ENCODE measurements around the gene PCDHGB7.
"Not testable (repeated sequence)": the region's sequence is repeated elsewhere in the genome, so short reads cannot be mapped to it uniquely, and the experiment has no call there.

Gene PCDHGB7

DNA sequence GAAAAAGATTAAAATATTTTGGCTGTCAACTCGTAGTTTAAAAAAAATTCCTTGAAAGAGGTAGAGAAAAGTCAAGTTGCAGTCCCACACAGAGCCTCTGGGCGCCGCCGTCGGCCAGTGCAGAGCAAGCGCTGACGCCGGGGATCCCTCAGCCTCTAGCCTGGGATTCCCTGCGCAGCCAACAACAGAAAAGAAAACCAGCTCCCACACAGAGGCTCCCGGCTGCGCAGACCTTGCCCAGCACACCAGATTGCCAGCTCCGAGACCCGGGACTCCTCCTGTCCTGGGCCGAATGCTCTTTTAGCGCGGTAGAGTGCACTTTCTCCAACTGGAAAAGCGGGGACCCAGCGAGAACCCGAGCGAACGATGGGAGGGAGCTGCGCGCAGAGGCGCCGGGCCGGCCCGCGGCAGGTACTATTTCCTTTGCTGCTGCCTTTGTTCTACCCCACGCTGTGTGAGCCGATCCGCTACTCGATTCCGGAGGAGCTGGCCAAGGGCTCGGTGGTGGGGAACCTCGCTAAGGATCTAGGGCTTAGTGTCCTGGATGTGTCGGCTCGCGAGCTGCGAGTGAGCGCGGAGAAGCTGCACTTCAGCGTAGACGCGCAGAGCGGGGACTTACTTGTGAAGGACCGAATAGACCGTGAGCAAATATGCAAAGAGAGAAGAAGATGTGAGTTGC lies at the start of gene PCDHGB7:
PCDHGB7 (plus strand) TSS at position 184 of the 679 bp plus-strand sequence; CDS start at position 367, 183 bp downstream.
- DNase-seq (ENCODE audit: low read depth in 2 of 2), result peak; percentile 61 to 65

DNA sequence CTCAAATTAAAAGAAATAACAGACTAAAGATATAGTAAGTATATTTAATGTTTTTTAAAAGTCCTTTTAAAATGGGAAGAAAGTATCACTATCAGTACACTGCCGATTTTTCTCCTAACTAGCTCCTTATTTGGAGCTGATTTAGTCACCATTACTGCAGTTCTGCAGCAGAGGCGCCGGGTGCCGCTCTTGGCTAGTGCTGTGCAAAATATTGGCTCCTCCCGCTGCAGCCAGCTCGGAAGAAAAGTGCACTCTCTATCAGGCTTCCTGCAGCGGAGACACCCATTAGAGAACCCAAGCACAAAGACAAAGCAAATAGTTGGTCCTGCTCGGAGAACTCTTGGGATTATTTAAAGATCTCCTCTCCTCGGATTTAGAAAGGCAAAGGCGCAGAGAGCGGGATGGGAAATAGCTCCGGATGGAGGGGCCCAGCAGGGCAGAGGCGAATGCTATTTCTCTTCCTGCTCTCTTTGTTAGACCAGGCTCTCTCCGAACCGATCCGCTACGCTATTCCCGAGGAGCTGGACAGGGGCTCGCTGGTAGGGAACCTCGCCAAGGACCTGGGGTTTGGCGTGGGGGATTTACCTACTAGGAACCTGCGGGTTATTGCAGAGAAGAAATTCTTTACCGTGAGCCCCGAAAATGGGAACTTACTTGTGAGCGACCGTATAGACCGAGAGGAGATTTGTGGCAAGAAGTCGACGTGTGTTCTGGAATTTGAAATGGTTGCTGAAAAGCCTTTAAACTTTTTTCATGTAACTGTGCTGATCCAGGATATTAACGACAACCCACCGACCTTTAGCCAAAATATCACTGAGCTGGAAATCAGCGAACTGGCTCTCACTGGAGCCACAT lies 47.3 kb upstream of the PCDHGB7 start, which contains the start of gene PCDHGB3:
PCDHGB3 (plus strand) TSS at position 249 of the 855 bp plus-strand sequence; CDS start at position 402, 153 bp downstream.
- peak in 1 of 2 experiments; percentile 42 for DNase-seq (ENCODE audit: low read depth in 2 of 2)

DNA sequence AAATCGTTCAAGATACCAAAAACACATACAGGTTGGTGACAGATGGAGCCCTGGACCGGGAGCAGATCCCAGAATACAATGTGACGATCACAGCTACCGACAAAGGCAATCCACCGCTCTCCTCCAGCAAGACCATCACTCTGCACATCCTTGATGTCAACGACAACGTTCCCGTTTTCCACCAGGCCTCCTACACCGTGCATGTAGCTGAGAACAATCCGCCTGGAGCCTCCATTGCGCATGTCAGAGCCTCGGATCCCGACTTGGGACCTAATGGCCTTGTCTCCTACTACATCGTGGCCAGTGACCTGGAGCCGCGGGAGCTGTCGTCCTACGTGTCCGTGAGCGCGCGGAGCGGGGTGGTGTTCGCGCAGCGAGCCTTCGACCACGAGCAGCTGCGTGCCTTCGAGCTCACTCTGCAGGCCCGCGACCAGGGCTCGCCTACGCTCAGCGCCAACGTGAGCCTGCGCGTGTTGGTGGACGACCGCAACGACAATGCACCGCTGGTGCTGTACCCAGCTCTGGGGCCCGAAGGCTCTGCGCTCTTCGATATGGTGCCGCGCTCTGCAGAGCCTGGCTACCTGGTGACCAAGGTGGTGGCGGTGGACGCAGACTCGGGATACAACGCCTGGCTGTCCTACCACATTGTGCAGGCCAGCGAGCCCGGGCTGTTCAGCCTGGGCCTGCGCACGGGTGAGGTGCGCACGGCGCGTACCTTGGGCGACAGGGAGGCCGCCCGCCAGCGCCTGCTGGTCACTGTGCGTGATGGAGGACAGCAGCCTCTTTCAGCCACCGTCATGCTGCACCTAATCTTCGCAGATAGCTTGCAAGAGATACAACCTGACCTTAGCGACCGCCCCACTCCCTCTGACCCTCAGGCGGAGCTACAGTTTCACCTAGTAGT lies 45.7 kb upstream of the PCDHGB7 start:
- no peak for DNase-seq (ENCODE audit: low read depth in 2 of 2)

DNA sequence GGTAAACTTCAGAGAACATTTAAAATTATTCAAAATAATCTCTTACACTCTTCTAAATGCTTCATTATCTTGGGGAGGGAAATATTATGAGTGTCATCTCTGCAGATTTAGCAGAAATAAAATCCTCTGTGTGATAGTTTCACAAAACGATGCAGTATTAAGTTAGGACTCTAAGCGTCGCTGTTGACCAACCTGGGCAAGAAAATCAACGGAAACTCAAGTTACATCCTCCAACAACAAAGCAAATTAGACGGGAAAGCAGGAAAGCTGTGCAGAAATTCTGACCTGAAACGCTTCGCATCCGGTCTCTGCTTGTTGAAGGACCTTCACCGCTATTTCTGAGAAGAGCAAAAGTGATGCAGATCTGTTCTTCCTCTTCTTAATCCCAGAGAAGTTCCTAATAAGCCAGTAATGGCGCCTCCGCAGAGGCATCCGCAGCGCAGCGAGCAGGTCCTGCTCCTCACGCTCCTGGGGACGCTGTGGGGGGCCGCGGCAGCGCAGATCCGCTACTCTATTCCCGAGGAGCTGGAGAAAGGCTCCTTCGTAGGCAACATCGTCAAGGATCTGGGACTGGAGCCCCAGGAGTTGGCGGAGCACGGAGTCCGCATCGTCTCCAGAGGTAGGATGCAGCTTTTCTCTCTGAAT lies 43.7 kb upstream of the PCDHGB7 start, which contains the start of gene PCDHGA6:
PCDHGA6 (plus strand) TSS at position 219 of the 645 bp plus-strand sequence; CDS start at position 412, 193 bp downstream.
- no peak for DNase-seq (ENCODE audit: low read depth in 2 of 2)

DNA sequence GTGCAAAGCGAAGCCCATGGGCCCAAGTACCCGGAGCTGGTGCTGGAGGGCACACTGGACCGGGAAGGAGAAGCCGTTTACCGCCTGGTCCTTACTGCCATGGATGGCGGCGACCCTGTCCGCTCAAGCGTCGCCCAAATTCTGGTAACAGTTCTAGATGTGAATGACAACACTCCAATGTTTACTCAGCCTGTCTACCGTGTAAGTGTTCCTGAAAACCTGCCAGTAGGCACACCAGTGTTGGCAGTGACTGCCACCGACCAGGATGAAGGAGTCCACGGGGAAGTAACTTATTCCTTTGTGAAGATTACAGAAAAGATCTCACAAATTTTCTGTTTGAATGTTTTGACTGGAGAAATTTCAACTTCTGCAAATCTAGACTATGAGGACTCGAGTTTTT lies 42.9 kb upstream of the PCDHGB7 start:
- DNase-seq (ENCODE audit: low read depth in 2 of 2), result no peak

DNA sequence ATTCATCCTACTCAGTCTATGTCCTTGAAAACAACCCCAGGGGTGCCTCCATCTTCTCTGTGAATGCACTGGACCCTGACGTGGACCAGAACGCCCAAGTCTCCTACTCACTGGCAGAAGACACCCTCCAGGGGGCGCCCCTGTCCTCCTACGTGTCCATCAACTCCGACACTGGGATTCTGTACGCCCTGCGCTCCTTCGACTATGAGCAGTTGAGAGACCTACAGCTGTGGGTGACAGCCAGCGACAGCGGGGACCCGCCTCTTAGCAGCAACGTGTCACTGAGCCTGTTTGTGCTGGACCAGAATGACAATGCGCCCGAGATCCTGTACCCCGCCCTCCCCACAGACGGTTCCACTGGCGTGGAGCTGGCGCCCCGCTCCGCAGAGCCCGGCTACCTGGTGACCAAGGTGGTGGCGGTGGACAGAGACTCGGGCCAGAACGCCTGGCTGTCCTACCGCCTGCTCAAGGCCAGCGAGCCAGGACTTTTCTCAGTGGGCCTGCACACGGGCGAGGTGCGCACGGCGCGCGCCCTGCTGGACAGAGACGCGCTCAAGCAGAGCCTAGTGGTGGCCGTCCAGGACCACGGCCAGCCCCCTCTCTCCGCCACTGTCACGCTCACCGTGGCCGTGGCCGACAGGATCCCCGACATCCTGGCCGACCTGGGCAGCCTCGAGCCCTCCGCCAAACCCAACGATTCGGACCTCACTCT lies 41.9 kb upstream of the PCDHGB7 start:
- DNase-seq (ENCODE audit: low read depth in 2 of 2), result not testable (repeated sequence)

DNA sequence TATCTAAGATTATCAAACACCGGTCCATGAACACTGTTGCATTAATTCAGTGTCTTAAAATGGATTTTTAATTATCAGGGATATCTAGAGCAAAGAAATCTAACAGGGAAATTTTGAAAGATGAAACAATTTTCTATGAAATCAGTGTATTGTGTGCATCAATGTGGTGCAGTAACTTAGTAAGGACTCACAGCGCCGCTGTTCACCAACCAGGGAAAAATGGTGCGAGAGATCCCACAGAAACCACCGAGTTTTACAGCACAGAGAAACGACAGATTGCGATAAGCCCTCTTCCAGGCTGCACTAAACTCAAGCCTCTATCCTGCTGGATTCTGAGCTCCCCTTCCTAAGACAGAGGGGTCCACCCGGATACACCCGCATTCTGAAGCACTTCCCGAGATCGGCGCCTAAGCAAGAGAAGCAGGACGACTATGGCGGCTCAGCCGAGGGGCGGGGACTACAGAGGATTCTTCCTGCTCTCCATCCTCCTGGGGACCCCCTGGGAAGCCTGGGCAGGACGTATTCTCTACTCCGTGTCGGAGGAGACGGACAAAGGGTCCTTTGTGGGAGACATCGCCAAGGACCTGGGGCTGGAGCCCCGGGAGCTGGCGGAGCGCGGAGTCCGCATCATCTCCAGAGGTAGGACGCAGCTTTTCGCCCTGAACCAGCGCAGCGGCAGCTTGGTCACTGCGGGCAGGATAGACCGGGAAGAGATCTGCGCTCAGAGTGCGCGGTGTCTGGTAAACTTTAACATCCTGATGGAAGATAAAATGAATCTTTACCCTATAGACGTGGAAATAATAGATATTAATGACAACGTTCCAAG lies 34.8 kb upstream of the PCDHGB7 start, which contains the start of gene PCDHGA7:
PCDHGA7 (plus strand) TSS at position 274 of the 826 bp plus-strand sequence; CDS start at position 432, 158 bp downstream.
- no peak for DNase-seq (ENCODE audit: low read depth in 2 of 2)

DNA sequence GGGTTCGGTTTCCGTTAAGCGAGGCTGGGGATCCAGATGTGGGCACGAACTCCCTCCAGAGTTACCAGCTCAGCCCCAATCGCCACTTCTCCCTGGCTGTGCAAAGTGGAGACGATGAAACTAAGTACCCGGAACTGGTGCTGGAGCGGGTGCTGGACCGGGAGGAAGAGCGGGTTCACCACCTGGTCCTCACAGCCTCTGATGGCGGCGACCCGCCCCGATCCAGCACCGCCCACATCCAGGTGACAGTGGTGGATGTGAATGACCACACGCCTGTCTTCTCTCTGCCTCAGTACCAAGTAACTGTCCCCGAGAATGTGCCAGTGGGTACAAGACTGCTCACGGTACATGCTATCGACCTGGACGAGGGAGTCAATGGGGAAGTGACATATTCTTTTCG lies 34.1 kb upstream of the PCDHGB7 start:
- no peak for DNase-seq (ENCODE audit: low read depth in 2 of 2)

DNA sequence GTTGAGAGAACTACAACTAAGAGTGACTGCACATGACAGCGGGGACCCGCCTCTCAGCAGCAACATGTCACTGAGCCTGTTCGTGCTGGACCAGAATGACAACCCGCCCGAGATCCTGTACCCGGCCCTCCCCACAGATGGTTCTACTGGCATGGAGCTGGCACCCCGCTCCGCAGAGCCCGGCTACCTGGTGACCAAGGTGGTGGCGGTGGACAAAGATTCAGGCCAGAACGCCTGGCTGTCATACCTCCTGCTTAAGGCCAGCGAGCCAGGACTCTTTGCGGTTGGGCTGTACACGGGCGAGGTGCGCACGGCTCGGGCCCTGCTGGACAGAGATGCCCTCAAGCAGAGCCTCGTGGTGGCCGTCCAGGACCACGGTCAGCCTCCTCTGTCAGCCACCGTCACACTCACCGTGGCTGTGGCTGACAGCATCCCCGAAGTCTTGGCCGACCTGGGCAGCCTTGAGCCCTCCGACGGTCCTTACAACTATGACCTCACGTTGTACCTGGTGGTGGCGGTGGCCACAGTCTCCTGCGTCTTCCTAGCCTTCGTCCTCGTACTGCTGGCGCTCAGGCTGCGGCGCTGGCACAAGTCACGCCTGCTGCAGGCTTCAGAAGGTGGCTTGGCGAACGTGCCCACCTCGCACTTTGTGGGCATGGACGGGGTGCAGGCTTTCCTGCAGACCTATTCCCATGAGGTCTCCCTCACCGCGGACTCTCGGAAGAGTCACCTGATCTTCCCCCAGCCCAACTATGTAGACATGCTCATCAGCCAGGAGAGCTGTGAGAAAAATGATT lies 32.8 kb upstream of the PCDHGB7 start:
- DNase-seq (ENCODE audit: low read depth in 2 of 2), result no peak

DNA sequence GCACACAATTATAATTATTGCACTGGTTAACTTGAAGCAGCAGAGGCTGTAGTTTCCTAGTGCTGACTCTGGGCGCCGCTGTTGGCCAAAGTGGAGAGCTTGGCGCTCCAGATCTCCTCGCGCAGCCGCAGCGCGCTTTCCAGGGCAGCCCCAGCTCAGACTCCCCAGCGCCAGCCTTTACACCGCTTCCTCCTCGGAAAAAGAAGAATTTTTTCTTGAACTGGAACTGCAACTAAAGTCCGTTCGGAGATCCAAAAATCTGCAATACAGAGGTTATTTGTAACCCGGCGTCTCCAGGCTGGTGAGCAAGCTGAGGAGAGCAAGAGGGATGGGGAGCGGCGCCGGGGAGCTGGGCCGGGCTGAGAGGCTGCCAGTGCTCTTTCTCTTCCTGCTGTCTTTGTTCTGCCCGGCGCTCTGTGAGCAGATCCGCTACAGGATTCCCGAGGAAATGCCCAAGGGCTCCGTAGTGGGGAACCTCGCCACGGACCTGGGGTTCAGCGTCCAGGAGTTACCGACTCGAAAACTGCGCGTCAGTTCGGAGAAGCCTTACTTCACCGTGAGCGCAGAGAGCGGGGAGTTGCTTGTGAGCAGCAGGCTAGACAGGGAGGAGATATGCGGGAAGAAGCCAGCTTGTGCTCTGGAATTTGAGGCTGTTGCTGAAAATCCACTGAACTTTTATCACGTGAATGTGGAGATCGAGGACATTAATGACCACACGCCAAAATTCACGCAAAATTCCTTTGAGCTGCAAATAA lies 29.7 kb upstream of the PCDHGB7 start, which contains the start of gene PCDHGB4:
PCDHGB4 (plus strand) TSS at position 142 of the 755 bp plus-strand sequence; CDS start at position 329, 187 bp downstream.
- not testable (repeated sequence) for DNase-seq (ENCODE audit: low read depth in 2 of 2)

DNA sequence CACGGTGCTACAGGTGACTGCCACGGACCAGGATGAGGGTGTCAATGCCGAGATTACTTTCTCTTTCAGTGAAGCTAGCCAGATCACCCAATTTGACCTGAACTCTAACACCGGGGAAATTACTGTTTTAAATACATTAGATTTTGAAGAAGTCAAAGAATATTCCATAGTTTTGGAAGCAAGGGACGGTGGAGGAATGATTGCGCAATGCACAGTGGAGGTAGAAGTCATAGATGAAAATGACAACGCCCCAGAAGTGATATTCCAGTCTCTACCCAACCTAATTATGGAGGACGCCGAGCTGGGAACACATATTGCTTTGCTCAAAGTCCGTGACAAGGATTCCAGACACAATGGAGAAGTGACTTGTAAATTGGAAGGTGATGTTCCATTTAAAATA lies 28.8 kb upstream of the PCDHGB7 start:
- no peak for DNase-seq (ENCODE audit: low read depth in 2 of 2)

DNA sequence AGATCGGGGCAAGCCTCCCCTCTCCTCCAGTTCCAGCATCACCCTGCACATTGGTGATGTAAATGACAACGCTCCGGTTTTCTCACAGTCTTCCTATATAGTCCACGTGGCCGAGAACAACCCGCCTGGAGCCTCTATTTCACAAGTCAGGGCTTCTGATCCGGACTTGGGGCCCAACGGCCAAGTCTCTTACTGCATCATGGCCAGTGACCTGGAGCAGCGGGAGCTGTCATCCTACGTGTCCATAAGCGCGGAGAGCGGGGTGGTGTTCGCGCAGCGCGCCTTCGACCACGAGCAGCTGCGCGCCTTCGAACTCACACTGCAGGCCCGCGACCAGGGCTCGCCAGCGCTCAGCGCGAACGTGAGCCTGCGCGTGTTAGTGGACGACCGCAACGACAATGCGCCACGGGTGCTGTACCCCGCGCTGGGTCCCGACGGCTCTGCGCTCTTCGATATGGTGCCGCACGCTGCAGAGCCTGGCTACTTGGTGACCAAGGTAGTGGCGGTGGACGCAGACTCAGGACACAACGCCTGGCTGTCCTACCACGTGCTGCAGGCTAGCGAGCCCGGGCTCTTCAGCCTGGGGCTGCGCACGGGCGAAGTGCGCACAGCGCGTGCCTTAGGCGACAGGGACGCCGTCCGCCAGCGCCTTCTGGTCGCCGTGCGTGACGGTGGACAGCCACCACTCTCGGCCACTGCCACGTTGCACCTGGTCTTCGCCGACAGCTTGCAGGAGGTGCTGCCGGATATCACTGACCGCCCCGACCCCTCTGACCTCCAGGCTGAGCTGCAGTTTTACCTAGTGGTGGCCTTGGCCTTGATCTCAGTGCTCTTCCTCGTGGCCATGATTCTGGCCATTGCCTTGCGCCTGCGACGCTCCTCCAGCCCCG lies 28.1 kb upstream of the PCDHGB7 start:
- DNase-seq (ENCODE audit: low read depth in 2 of 2), result no peak

DNA sequence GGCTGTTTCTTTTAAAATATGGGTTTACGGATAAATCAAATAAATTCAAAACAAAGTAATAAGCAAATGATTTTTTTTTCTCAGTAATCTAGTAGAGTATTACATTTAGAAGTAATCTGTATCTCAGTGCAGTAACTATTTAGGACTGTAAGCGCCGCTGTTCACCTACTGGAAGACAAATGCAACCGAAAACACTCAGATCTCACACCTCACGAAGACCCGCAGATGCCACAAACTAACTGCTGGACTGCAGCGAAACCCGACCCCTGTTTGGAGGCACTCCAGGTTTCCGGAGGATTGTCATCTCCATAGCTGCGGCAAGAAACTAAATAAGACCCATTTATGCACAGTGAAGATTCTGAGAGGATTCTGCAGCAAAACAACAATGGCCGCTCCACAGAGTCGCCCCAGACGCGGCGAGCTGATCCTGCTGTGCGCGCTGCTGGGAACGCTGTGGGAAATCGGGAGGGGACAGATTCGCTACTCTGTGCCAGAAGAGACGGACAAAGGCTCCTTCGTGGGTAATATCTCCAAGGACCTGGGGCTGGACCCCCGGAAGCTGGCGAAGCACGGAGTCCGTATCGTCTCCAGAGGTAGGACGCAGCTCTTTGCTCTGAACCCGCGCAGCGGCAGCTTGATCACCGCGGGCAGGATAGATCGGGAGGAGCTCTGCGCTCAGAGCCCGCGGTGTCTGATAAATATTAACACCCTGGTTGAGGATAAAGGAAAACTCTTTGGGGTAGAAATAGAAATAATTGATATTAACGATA lies 24.9 kb upstream of the PCDHGB7 start, which contains the start of gene PCDHGA8:
PCDHGA8 (plus strand) TSS at position 205 of the 770 bp plus-strand sequence; CDS start at position 386, 181 bp downstream.
- no peak for DNase-seq (ENCODE audit: low read depth in 2 of 2)

DNA sequence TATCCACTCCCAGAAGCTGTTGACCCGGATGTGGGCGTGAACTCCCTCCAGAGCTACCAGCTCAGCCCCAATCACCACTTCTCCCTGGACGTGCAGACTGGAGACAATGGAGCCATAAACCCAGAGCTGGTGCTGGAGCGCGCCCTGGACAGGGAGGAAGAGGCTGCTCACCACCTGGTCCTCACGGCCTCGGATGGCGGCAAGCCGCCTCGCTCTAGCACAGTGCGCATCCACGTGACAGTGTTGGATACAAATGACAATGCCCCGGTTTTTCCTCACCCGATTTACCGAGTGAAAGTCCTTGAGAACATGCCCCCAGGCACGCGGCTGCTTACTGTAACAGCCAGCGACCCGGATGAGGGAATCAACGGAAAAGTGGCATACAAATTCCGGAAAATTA lies 24.2 kb upstream of the PCDHGB7 start:
- no peak for DNase-seq (ENCODE audit: low read depth in 2 of 2)

DNA sequence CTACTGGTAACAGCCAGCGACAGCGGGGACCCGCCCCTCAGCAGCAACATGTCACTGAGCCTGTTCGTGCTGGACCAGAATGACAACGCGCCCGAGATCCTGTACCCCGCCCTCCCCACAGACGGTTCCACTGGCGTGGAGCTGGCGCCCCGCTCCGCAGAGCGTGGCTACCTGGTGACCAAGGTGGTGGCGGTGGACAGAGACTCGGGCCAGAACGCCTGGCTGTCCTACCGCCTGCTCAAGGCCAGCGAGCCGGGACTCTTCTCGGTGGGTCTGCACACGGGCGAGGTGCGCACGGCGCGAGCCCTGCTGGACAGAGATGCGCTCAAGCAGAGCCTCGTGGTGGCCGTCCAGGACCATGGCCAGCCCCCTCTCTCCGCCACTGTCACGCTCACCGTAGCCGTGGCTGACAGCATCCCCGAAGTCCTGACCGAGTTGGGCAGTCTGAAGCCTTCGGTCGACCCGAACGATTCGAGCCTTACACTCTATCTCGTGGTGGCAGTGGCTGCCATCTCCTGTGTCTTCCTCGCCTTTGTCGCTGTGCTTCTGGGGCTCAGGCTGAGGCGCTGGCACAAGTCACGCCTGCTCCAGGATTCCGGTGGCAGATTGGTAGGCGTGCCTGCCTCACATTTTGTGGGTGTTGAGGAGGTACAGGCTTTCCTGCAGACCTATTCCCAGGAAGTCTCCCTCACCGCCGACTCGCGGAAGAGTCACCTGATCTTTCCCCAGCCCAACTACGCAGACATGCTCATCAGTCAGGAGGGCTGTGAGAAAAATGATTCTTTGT lies 22.9 kb upstream of the PCDHGB7 start:
- not testable (repeated sequence) for DNase-seq (ENCODE audit: low read depth in 2 of 2)
